ENCODE measurements around the gene PCDH12. TPM values are rescaled to one million over a fixed set of nuclear protein-coding genes. Genes with fewer than 3 reads are reported as not detected.

Gene PCDH12
- total and polyA plus RNA-seq, 2 of the 8 experiments (the other 6 are each of a cell fraction or from before 2014, with no cell fraction given) = 0.06 to 0.17 TPM

DNA sequence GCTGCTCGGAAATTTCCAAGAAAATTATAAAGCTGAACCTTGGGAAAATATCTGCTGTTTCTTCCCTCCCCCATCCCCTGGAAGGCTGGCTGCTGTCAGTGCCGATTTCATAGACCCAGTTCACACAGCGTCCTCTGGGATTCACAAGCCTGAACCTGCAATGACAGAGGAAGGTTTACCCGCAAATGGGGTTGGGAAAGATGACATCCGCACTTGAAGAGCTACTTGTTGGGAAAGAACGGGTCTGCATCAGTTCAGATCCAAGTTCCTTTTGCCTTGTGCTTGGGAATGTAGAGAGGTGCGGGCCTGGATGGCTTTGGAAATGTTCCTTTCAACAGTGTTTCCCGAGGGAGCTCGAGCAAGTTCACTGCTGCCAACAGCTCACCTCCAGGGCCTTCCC, 13.9 kb downstream of the PCDH12 start:
- POLR2A ChIA-PET (ENCODE audit: partially characterized antibody) = interaction anchor here (0.6 to 9.2 kb wide), 10 partner anchors 11 to 172 kb away, joined by 3 to 121 read pairs (median 5); partner anchors contain the start of genes DELE1, PCDH12 and RNF14
- whole genome bisulfite sequencing, 2 experiments (ENCODE audit: extremely low coverage in 1 of 2, insufficient coverage in 1 of 2, insufficient read length in 1 of 2, insufficient replicate concordance in 2 of 2, low coverage in 1 of 2, low lambda C conversion rate in 2 of 2, missing lambda C conversion rate in 1 of 2) = 91% methylated on average over 9 of the region's 9 CpGs; no CpG with 5 or more reads in 1 of the 2 experiments

More for the DNA sequence above, 13.9 kb downstream of the PCDH12 start:
- Histone ChIP-seq H4K91ac (replicated peaks; ENCODE audit: insufficient read length, low read length) (no peak overlapping the region), H2BK20ac (ENCODE audit: low read length) (no peak overlapping the region), H3K4ac (replicated peaks; ENCODE audit: insufficient read length, low read depth, low read length) (no peak overlapping the region), H3K9me3 (ENCODE audit: insufficient read depth in 2 of 2, low read depth in 1 of 2, low read length in 1 of 2) (no peaks in the 10 kb centered on the region), H4K8ac (ENCODE audit: extremely low read depth, insufficient read depth, low read length) (no peak overlapping the region), H3K27ac (ENCODE audit: low read depth, low read length) (no peak overlapping the region), H3K79me2 (ENCODE audit: control insufficient read depth in 1 of 2, insufficient read depth in 2 of 2, low read length in 2 of 2) (no peaks in the 10 kb centered on the region), H2BK120ac (replicated peaks; ENCODE audit: low read depth, low read length) (no peak overlapping the region), H3K79me1 (ENCODE audit: low read depth, low read length) (no peaks in the 10 kb centered on the region), H3K4me1 (replicated peaks in 1 of 4; ENCODE audit: control insufficient read depth in 3 of 4, insufficient read depth in 4 of 4, low read length in 3 of 4) (peaks cover 0 to 10% (median 7%) of the 10 kb centered on the region in 4 experiments; a peak in 5 of 7 replicates), H3K9ac (replicated peaks in 1 of 4; ENCODE audit: extremely low read depth in 1 of 4, low read depth in 3 of 4, low read length in 3 of 4) (no peak overlapping the region), H3K14ac (ENCODE audit: insufficient read length) (no peak overlapping the region), H3K4me2 (ENCODE audit: insufficient read depth in 1 of 2, low read depth in 2 of 2, low read length in 2 of 2) (no peak overlapping the region), H2BK12ac (ENCODE audit: low read depth, low read length) (no peak overlapping the region), H2AFZ (ENCODE audit: low read length) (no peak overlapping the region), H3K27me3 (replicated peaks in 1 of 4; ENCODE audit: control insufficient read depth in 3 of 4, extremely low read depth in 1 of 4, insufficient read depth in 3 of 4, low read length in 3 of 4) (no peaks in the 10 kb centered on the region; a peak in 1 of 7 replicates), H4K5ac (ENCODE audit: insufficient read length, low read depth, low read length) (no peak overlapping the region), H3K36me3 (ENCODE audit: control insufficient read depth in 2 of 4, insufficient read depth in 4 of 4, low read length in 3 of 4) (peaks cover 2 to 10% (median 6%) of the 10 kb centered on the region in 4 experiments; a peak in 2 of 8 replicates), H2BK15ac (ENCODE audit: low read length) (no peak overlapping the region), H2BK5ac (ENCODE audit: low read depth, low read length) (no peak overlapping the region), H3K4me3 (ENCODE audit: extremely low read depth in 1 of 4, insufficient read depth in 2 of 4, low read depth in 3 of 4, low read length in 4 of 4) (no peak overlapping the region), H2AK5ac (ENCODE audit: low read depth, low read length) (no peak overlapping the region), H3K56ac (replicated peaks; ENCODE audit: insufficient read length, low read depth, low read length) (no peak overlapping the region), H3K23ac (ENCODE audit: insufficient read length) (no peak overlapping the region), H3K23me2 (ENCODE audit: low read depth, low read length) (no peaks in the 10 kb centered on the region), H3K18ac (ENCODE audit: extremely low read depth, low read length) (no peak overlapping the region), H4K20me1 (replicated peaks in 1 of 2; ENCODE audit: control insufficient read depth in 1 of 2, insufficient read depth in 2 of 2, low read length in 2 of 2) (no peaks in the 10 kb centered on the region)
- FAIRE-seq (no peak), DNase-seq (ENCODE audit: low read depth in 1 of 2, low spot score in 2 of 2) (no peak)
- CTCF ChIA-PET (ENCODE audit: partially characterized antibody) = interaction anchor here (1.0 to 20.8 kb wide), 9 partner anchors 12 to 253 kb away, joined by 3 to 324 read pairs (median 5); partner anchors contain the start of genes PCDH1, PCDH12 and RNF14
- TF ChIP-seq EP300 (IDR thresholded peaks at IDR 0.05; ENCODE audit: borderline replicate concordance in 1 of 2, low read depth in 2 of 2, low read length in 2 of 2) = no peak
- no peak for TF ChIP-seq TEAD4 (IDR thresholded peaks at IDR 0.05; ENCODE audit: low read depth, low read length)
- no peak for TF ChIP-seq NRF1 (IDR thresholded peaks at IDR 0.05; ENCODE audit: low read depth, low read length)
- no peak for TF ChIP-seq PHF8 (conservative IDR thresholded peaks at IDR 0.05; ENCODE audit: low read depth, low read length)
- TF ChIP-seq POLR2A (IDR thresholded peaks at IDR 0.05; ENCODE audit: control extremely low read depth in 1 of 2, low read depth in 2 of 2, low read length in 2 of 2) = no peak; a peak in 1 of 3 replicates
- TF ChIP-seq, protein P1, sequence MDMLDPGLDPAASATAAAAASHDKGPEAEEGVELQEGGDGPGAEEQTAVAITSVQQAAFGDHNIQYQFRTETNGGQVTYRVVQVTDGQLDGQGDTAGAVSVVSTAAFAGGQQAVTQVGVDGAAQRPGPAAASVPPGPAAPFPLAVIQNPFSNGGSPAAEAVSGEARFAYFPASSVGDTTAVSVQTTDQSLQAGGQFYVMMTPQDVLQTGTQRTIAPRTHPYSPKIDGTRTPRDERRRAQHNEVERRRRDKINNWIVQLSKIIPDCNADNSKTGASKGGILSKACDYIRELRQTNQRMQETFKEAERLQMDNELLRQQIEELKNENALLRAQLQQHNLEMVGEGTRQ (IDR thresholded peaks at IDR 0.05; ENCODE audit: low read length) = no peak
